H9 (cell line): ENCODE measurements around the gene RNF103. TPM values are rescaled to one million over a fixed set of nuclear protein-coding genes. Genes with fewer than 3 reads are reported as not detected.
A peak's percentile ranks its signal among the peaks of the same experiment; 100 is the strongest.

Source experiments
- DNase-seq: peaks from one replicate; pipeline ENCODE4 v3.0.0-alpha.2; 2017
- H2AFZ ChIP-seq: one replicate; pipeline ENCODE4 v1.6.1; 2013; ENCODE audit warnings: mild to moderate bottlenecking, low read length, control low read depth, moderate library complexity
- H2AK5ac ChIP-seq: 2 replicates; pipeline ENCODE4 v1.6.1; 2013; ENCODE audit warnings: low read length, control low read depth, mixed read lengths; ENCODE audit not compliant: insufficient read length
- H2BK120ac ChIP-seq: one replicate; pipeline ENCODE4 v1.6.1; 2013; ENCODE audit warnings: low read depth, mild to moderate bottlenecking, low read length, control low read depth, inconsistent platforms; ENCODE audit not compliant: poor library complexity, severe bottlenecking
- H2BK12ac ChIP-seq: 2 replicates; pipeline ENCODE4 v1.6.1; 2013; ENCODE audit warnings: low read length, control low read depth, mixed read lengths, low read depth; ENCODE audit not compliant: insufficient read length
- H2BK15ac ChIP-seq: 2 replicates; pipeline ENCODE4 v1.6.1; 2013; ENCODE audit warnings: low read depth, low read length, control low read depth
- H2BK20ac ChIP-seq: one replicate; pipeline ENCODE4 v1.6.1; 2013; ENCODE audit warnings: low read depth, mild to moderate bottlenecking, low read length, control low read depth, inconsistent platforms; ENCODE audit not compliant: poor library complexity, severe bottlenecking
- H2BK5ac ChIP-seq: 2 replicates; pipeline ENCODE4 v1.6.1; 2013; ENCODE audit warnings: low read length, control low read depth, mixed read lengths; ENCODE audit not compliant: insufficient read length
- H3K14ac ChIP-seq: 2 replicates; pipeline ENCODE4 v1.6.1; 2013; ENCODE audit warnings: low read length, control low read depth; ENCODE audit not compliant: insufficient read depth
- H3K18ac ChIP-seq: 2 replicates; pipeline ENCODE4 v1.6.1; 2013; ENCODE audit warnings: low read depth, mild to moderate bottlenecking, mixed read lengths, low read length, control low read depth; ENCODE audit not compliant: insufficient read length
- H3K23ac ChIP-seq: 2 replicates; pipeline ENCODE4 v1.6.1; 2013; ENCODE audit warnings: low read length, control low read depth, mixed read lengths, low read depth; ENCODE audit not compliant: insufficient read length
- H3K23me2 ChIP-seq: 2 replicates; pipeline ENCODE4 v1.6.1; 2013; ENCODE audit warnings: low read depth, mild to moderate bottlenecking, mixed read lengths, low read length, control low read depth; ENCODE audit not compliant: insufficient read length, poor library complexity, severe bottlenecking
- H3K27ac ChIP-seq: 2 replicates; pipeline ENCODE4 v1.5.1; 2013; ENCODE audit warnings: low read length, control low read depth, mixed read lengths, low read depth; ENCODE audit not compliant: insufficient read length
- H3K27me3 ChIP-seq: 2 replicates; pipeline ENCODE4 v1.6.1; 2013; ENCODE audit warnings: low read length, control low read depth, inconsistent platforms; ENCODE audit not compliant: insufficient read depth
- H3K4ac ChIP-seq: 2 replicates; pipeline ENCODE4 v1.6.1; 2013; ENCODE audit warnings: low read depth, mild to moderate bottlenecking, control low read depth, inconsistent platforms, low read length, moderate library complexity
- H3K4me1 ChIP-seq: 2 replicates; pipeline ENCODE4 v1.6.1; 2013; ENCODE audit warnings: low read length, control low read depth, inconsistent platforms; ENCODE audit not compliant: insufficient read depth
- H3K4me2 ChIP-seq: 2 replicates; pipeline ENCODE4 v1.6.1; 2013; ENCODE audit warnings: low read length, control low read depth, mixed read lengths; ENCODE audit not compliant: insufficient read length, insufficient read depth
- H3K56ac ChIP-seq: 2 replicates; pipeline ENCODE4 v1.6.1; 2013; ENCODE audit warnings: low read depth, mild to moderate bottlenecking, mixed read lengths, low read length, control low read depth; ENCODE audit not compliant: insufficient read length
- H3K79me1 ChIP-seq: 2 replicates; pipeline ENCODE4 v1.6.1; 2013; ENCODE audit warnings: low read depth, mild to moderate bottlenecking, moderate library complexity, low read length, control low read depth, inconsistent platforms; ENCODE audit not compliant: insufficient read depth, poor library complexity, severe bottlenecking
- H3K79me2 ChIP-seq: 2 replicates; pipeline ENCODE4 v1.6.1; 2013; ENCODE audit warnings: low read length, control low read depth, inconsistent platforms; ENCODE audit not compliant: insufficient read depth
- H3K9ac ChIP-seq: 2 replicates; pipeline ENCODE4 v1.6.1; 2013; ENCODE audit warnings: low read length, control low read depth, mixed read lengths; ENCODE audit not compliant: insufficient read length; ENCODE audit errors: extremely low read depth
- H3K9me3 ChIP-seq: one replicate; pipeline ENCODE4 v1.6.1; 2013; ENCODE audit warnings: low read depth, low read length, inconsistent platforms; ENCODE audit not compliant: control insufficient read depth
- H3T11ph ChIP-seq: one replicate; pipeline ENCODE4 v1.6.1; 2013; ENCODE audit warnings: mild to moderate bottlenecking, low read length, control low read depth, inconsistent platforms
- H4K20me1 ChIP-seq: one replicate; pipeline ENCODE4 v1.6.1; 2013; ENCODE audit not compliant: control insufficient read depth, insufficient read length, insufficient read depth
- H4K5ac ChIP-seq: 2 replicates; pipeline ENCODE4 v1.6.1; 2013; ENCODE audit warnings: low read depth, mild to moderate bottlenecking, mixed read lengths, low read length, control low read depth; ENCODE audit not compliant: insufficient read length
- H4K8ac ChIP-seq: replicated peaks from 2 replicates; pipeline ENCODE4 v1.6.1; 2013; ENCODE audit warnings: low read length, control low read depth, mixed read lengths, low read depth; ENCODE audit not compliant: insufficient read length
- H4K91ac ChIP-seq: 2 replicates; pipeline ENCODE4 v1.6.1; 2013; ENCODE audit warnings: low read depth, mild to moderate bottlenecking, moderate library complexity, mixed read lengths, low read length, control low read depth; ENCODE audit not compliant: insufficient read length
- H3K27ac Mint-ChIP-seq, 3 experiments: 2 replicates in 2 of 3; 3 replicates in 1 of 3; pipeline ENCODE4 v1.8.0; 2020 to 2021; ENCODE audit warnings: mixed read lengths in 3 of 3, mild to moderate bottlenecking in 1 of 3, moderate library complexity in 1 of 3
- H3K27me3 Mint-ChIP-seq: 2 replicates; pipeline ENCODE4 v1.8.0; 2021; ENCODE audit warnings: low read depth, mild to moderate bottlenecking, moderate library complexity, mixed read lengths
- H3K36me3 Mint-ChIP-seq, 3 experiments: 2 replicates in 2 of 3; 3 replicates in 1 of 3; pipeline ENCODE4 v1.8.0; 2020 to 2021; ENCODE audit warnings: low read depth in 3 of 3, mixed read lengths in 3 of 3; ENCODE audit not compliant: insufficient read depth in 1 of 3
- H3K4me1 Mint-ChIP-seq, 2 experiments: 2 replicates each; pipeline ENCODE4 v1.8.0; 2020; ENCODE audit warnings: mixed read lengths in 2 of 2
- H3K4me3 Mint-ChIP-seq, 2 experiments: 2 replicates in 1 of 2; 3 replicates in 1 of 2; pipeline ENCODE4 v1.8.0; 2020 to 2021; ENCODE audit warnings: mild to moderate bottlenecking in 2 of 2, mixed read lengths in 2 of 2, moderate library complexity in 1 of 2
- H3K9me3 Mint-ChIP-seq, 2 experiments: 2 replicates in 1 of 2; 3 replicates in 1 of 2; pipeline ENCODE4 v1.8.0; 2020; ENCODE audit warnings: mild to moderate bottlenecking in 2 of 2, mixed read lengths in 2 of 2, moderate library complexity in 1 of 2
- WGBS: extraction: QIAGEN DNeasy Blood & Tissue Kit; methylation state at CpG from one replicate; pipeline ENCODE4 v1.1.7; 2013; ENCODE audit warnings: missing lambda C conversion rate, low lambda C conversion rate, mixed read lengths; ENCODE audit not compliant: insufficient read length; ENCODE audit errors: extremely low coverage; 5-methylcytosine and 5-hydroxymethylcytosine counted together
- total RNA-seq: library from RNA; stranded (reverse); gene quantifications from 2 replicates; pipeline ENCODE4 v1.2.1, GENCODE V29; 2021
- TF ChIP-seq, protein P1 (sequence below): fragments of 200-600 bp; sonication (generic); conservative IDR thresholded peaks from 3 replicates; pipeline ENCODE4 v1.8.0; 2021; ENCODE audit warnings: antibody characterized with exemption, mild to moderate bottlenecking

The RNF103 gene
- total RNA-seq, 1 experiment from 2014 or later = 7.1 TPM

DNA sequence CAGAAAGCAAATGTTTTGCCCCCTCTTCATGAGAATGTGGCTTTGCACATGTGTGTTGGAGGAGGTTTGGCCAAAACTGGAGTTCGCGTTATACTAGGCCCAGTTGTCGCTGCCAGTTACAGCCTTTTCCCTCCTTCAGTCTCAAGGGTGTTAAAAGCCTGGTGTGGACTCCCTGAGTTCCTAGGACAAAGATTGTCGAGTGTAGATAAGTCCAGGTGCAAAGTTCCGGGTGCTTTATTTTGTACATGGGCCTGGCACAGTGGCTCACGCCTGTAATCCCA, 542 bp upstream of the RNF103 start:
- Histone ChIP-seq H3K27ac (no peak overlapping the region), H2BK20ac (no peak overlapping the region), H2BK120ac (no peak overlapping the region), H2BK5ac (no peak overlapping the region), H3K9ac (no peak overlapping the region), H4K8ac (no peak overlapping the region), H3K14ac (no peak overlapping the region), H3K18ac (no peak overlapping the region), H4K91ac (no peak overlapping the region), H3K79me2 (no peaks in the 10 kb centered on the region), H2AFZ (no peak overlapping the region), H4K20me1 (peaks cover 3% of the 10 kb centered on the region), H3K27me3 (no peaks in the 10 kb centered on the region), H3K4me2 (peak overlapping the region; percentile 13), H3K56ac (no peak overlapping the region), H2AK5ac (no peak overlapping the region), H3K23ac (no peak overlapping the region), H3T11ph (no peak overlapping the region), H2BK15ac (no peak overlapping the region), H4K5ac (no peak overlapping the region), H3K4me1 (no peaks in the 10 kb centered on the region), H3K4ac (no peak overlapping the region), H2BK12ac (no peak overlapping the region), H3K23me2 (peaks cover 6% of the 10 kb centered on the region), H3K9me3 (no peaks in the 10 kb centered on the region), H3K79me1 (no peaks in the 10 kb centered on the region)
- peaks cover 0 to 7% (median 2%) of the 10 kb centered on the region in 3 experiments; a peak in 6 of 7 replicates for H3K36me3 Mint-ChIP-seq
- DNase-seq = no peak
- no CpG with 5 or more reads among the region's 6 CpGs for WGBS
- H3K4me1 Mint-ChIP-seq = peaks cover 15 to 23% of the 10 kb centered on the region in 2 experiments
- no peaks in the 10 kb centered on the region for H3K9me3 Mint-ChIP-seq
- H3K27ac Mint-ChIP-seq = no peak overlapping the region; a peak in 1 of 7 replicates
- peak overlapping the region; percentile 59 to 73 for H3K4me3 Mint-ChIP-seq
- H3K27me3 Mint-ChIP-seq = peaks cover 12% of the 10 kb centered on the region
- TF ChIP-seq, protein P1, sequence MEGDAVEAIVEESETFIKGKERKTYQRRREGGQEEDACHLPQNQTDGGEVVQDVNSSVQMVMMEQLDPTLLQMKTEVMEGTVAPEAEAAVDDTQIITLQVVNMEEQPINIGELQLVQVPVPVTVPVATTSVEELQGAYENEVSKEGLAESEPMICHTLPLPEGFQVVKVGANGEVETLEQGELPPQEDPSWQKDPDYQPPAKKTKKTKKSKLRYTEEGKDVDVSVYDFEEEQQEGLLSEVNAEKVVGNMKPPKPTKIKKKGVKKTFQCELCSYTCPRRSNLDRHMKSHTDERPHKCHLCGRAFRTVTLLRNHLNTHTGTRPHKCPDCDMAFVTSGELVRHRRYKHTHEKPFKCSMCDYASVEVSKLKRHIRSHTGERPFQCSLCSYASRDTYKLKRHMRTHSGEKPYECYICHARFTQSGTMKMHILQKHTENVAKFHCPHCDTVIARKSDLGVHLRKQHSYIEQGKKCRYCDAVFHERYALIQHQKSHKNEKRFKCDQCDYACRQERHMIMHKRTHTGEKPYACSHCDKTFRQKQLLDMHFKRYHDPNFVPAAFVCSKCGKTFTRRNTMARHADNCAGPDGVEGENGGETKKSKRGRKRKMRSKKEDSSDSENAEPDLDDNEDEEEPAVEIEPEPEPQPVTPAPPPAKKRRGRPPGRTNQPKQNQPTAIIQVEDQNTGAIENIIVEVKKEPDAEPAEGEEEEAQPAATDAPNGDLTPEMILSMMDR = no peak
